ENCODE data around the gene AKR1E2. TPM values are rescaled to one million over a fixed set of nuclear protein-coding genes. Genes with fewer than 3 reads are reported as not detected.

The AKR1E2 gene
- total and polyA plus RNA-seq, 9 of the 15 experiments (the other 6 are each of a cell fraction or from before 2014, with no cell fraction given), result 4.2 to 16.6 (median 9.8) TPM

GRCh38 chr10:4849555-4850242, 23.7 kb downstream of the AKR1E2 start (continued):
- TF ChIP-seq PATZ1 (CRISPR knock-in tag; IDR thresholded peaks at IDR 0.05; ENCODE audit: borderline replicate concordance), result no peak
- TF ChIP-seq TAF15 (IDR thresholded peaks at IDR 0.05; ENCODE audit: low read depth, low read length), result no peak
- peak in 1 of 2 experiments; percentile 69; a peak in 2 of 4 replicates for TF ChIP-seq RCOR1 (IDR thresholded peaks at IDR 0.05; ENCODE audit: borderline replicate concordance in 1 of 2, low read depth in 2 of 2, low read length in 2 of 2)
- no peak for TF ChIP-seq HOMEZ (CRISPR knock-in tag; IDR thresholded peaks at IDR 0.05)
- peak; percentile 99 for TF ChIP-seq DEAF1 (CRISPR knock-in tag; IDR thresholded peaks at IDR 0.05)
- TF ChIP-seq ZBTB34 (CRISPR knock-in tag; IDR thresholded peaks at IDR 0.05), result no peak
- peak; percentile 51; the same call in 1 of the 2 replicates for TF ChIP-seq ATF7 (IDR thresholded peaks at IDR 0.05)
- no peak for TF ChIP-seq ZKSCAN1 (IDR thresholded peaks at IDR 0.05; ENCODE audit: low read depth, low read length)
- TF ChIP-seq SMAD3 (CRISPR knock-in tag; conservative IDR thresholded peaks at IDR 0.05), result 0 out of 2 replicates have a peak, but pooled peaks have one; percentile 54
- TF ChIP-seq KAT7 (CRISPR knock-in tag; IDR thresholded peaks at IDR 0.05; ENCODE audit: borderline replicate concordance), result no peak
- peak; percentile 41; the same call in 1 of the 2 replicates for TF ChIP-seq CTBP1 (IDR thresholded peaks at IDR 0.05; ENCODE audit: borderline replicate concordance)
- 0 out of 2 replicates have a peak, but pooled peaks have one; percentile 23 for TF ChIP-seq ZNF384 (IDR thresholded peaks at IDR 0.05; ENCODE audit: low read depth, low read length)
- peak; percentile 55; the same call in 1 of the 2 replicates for TF ChIP-seq ZNF175 (CRISPR knock-in tag; IDR thresholded peaks at IDR 0.05; ENCODE audit: low read depth)
- peak; percentile 64 for TF ChIP-seq JUND (IDR thresholded peaks at IDR 0.05; ENCODE audit: borderline replicate concordance, low read depth, low read length)
- peak; percentile 55; the same call in 1 of the 3 replicates for TF ChIP-seq JUND (tag; IDR thresholded peaks at IDR 0.05; ENCODE audit: borderline replicate concordance, low read depth, low read length)
- TF ChIP-seq HINFP (tag; conservative IDR thresholded peaks at IDR 0.05; ENCODE audit: low read depth), result no peak
- no peak for TF ChIP-seq ZNF655 (CRISPR knock-in tag; IDR thresholded peaks at IDR 0.05)
